Mesothelial cell of epicardium (in vitro differentiated cells): ENCODE measurements around the gene SPATA25. TPM values are rescaled to one million over a fixed set of nuclear protein-coding genes. Genes with fewer than 3 reads are reported as not detected.

ENCODE experiments used
- DNase-seq, 2 experiments: peaks; one replicate each; pipeline ENCODE4 v3.0.0; 2021; ENCODE audit warnings: low spot score in 2 of 2; ENCODE audit not compliant: unreplicated experiment in 2 of 2
- H3K27ac Mint-ChIP-seq: 2 replicates; pipeline ENCODE4 v1.8.0; 2021; ENCODE audit warnings: mixed read lengths
- H3K27me3 Mint-ChIP-seq: 2 replicates; pipeline ENCODE4 v1.8.0; 2021; ENCODE audit warnings: low read depth, mixed read lengths
- H3K36me3 Mint-ChIP-seq: 2 replicates; pipeline ENCODE4 v1.8.0; 2021; ENCODE audit warnings: mixed read lengths
- H3K4me1 Mint-ChIP-seq: 2 replicates; pipeline ENCODE4 v1.8.0; 2021; ENCODE audit warnings: mixed read lengths
- H3K4me3 Mint-ChIP-seq: 2 replicates; pipeline ENCODE4 v1.8.0; 2021; ENCODE audit warnings: mild to moderate bottlenecking, moderate library complexity, mixed read lengths
- H3K9me3 Mint-ChIP-seq: 2 replicates; pipeline ENCODE4 v1.8.0; 2021; ENCODE audit warnings: mixed read lengths
- CTCF ChIP-seq: fragments of 200-600 bp; sonication (generic); IDR thresholded peaks from one replicate; pipeline ENCODE4 v1.5.0; 2021; ENCODE audit warnings: antibody characterized with exemption; ENCODE audit not compliant: unreplicated experiment
- total RNA-seq: library from RNA; stranded (reverse); gene quantifications from 3 replicates; pipeline ENCODE4 v1.2.1, GENCODE V29; 2021

SPATA25 gene
- total RNA-seq, 1 donor from 2014 or later = 3.2 TPM

GRCh38 chr20:45909336-45909808 is 21.9 kb upstream of the SPATA25 start:
- no peak for TF ChIP-seq CTCF
- Mint-ChIP-seq H3K4me1 (peaks cover 8% of the 10 kb centered on the region), H3K36me3 (peaks cover 25% of the 10 kb centered on the region), H3K4me3 (no peak overlapping the region), H3K27me3 (no peaks in the 10 kb centered on the region), H3K27ac (no peak overlapping the region), H3K9me3 (no peaks in the 10 kb centered on the region)
- DNase-seq = no peak

- Mint-ChIP-seq H3K36me3 (peaks cover 27% of the 10 kb centered on the region), H3K27me3 (no peaks in the 10 kb centered on the region), H3K9me3 (no peaks in the 10 kb centered on the region), H3K4me3 (no peak overlapping the region), H3K4me1 (peaks cover 8% of the 10 kb centered on the region), H3K27ac (no peak overlapping the region)
- no peak for TF ChIP-seq CTCF
- no peak for DNase-seq
Observed at GRCh38 chr20:45908084-45908483, 20.7 kb upstream of the SPATA25 start.

GRCh38 chr20:45907219-45907948 is 20.0 kb upstream of the SPATA25 start:
- no peaks in the 10 kb centered on the region for H3K27me3 Mint-ChIP-seq
- DNase-seq = no peak
- no peaks in the 10 kb centered on the region for H3K9me3 Mint-ChIP-seq
- no peak overlapping the region for H3K4me3 Mint-ChIP-seq
- peaks cover 7% of the 10 kb centered on the region for H3K4me1 Mint-ChIP-seq
- no peak for TF ChIP-seq CTCF
- no peak overlapping the region for H3K27ac Mint-ChIP-seq
- peaks cover 27% of the 10 kb centered on the region for H3K36me3 Mint-ChIP-seq

GRCh38 chr20:45905505-45906079 is 18.2 kb upstream of the SPATA25 start:
- no peak overlapping the region for H3K4me3 Mint-ChIP-seq
- H3K27ac Mint-ChIP-seq = no peak overlapping the region
- no peaks in the 10 kb centered on the region for H3K9me3 Mint-ChIP-seq
- TF ChIP-seq CTCF = no peak
- H3K4me1 Mint-ChIP-seq = peaks cover 1% of the 10 kb centered on the region
- no peak for DNase-seq
- no peaks in the 10 kb centered on the region for H3K27me3 Mint-ChIP-seq
- H3K36me3 Mint-ChIP-seq = peaks cover 25% of the 10 kb centered on the region

- Mint-ChIP-seq H3K9me3 (no peaks in the 10 kb centered on the region), H3K27ac (no peak overlapping the region), H3K4me1 (no peaks in the 10 kb centered on the region), H3K27me3 (no peaks in the 10 kb centered on the region), H3K4me3 (no peak overlapping the region), H3K36me3 (peaks cover 24% of the 10 kb centered on the region)
- no peak for DNase-seq
- TF ChIP-seq CTCF = no peak
Observed at GRCh38 chr20:45904583-45905504, 17.4 kb upstream of the SPATA25 start.
